OCI-LY1 (cell line): ENCODE results near the gene RHBDL1.

Source experiments
- H2AFZ ChIP-seq: fragments of 200-600 bp; sonication (generic), shearing (Covaris generic); 2 replicates; pipeline ENCODE4 v1.6.0; 2014; ENCODE audit warnings: antibody characterized with exemption, mild to moderate bottlenecking, low read length
- H3F3A ChIP-seq: fragments of 200-600 bp; sonication (generic), shearing (Covaris generic); 2 replicates; pipeline ENCODE4 v1.6.0; 2014; ENCODE audit warnings: mild to moderate bottlenecking, antibody characterized with exemption, low read length, moderate library complexity; ENCODE audit not compliant: insufficient read depth
- H3K27ac ChIP-seq: fragments of 200-600 bp; sonication (generic); 2 replicates; pipeline ENCODE4 v1.5.1; 2014; ENCODE audit warnings: low read length, mixed run types, mild to moderate bottlenecking, low read depth; ENCODE audit not compliant: poor library complexity, severe bottlenecking
- H3K27me3 ChIP-seq: fragments of 200-600 bp; sonication (generic); 2 replicates; pipeline ENCODE4 v1.6.0; 2014; ENCODE audit warnings: antibody characterized with exemption, mild to moderate bottlenecking, low read length, moderate library complexity; ENCODE audit not compliant: insufficient read depth
- H3K36me3 ChIP-seq: fragments of 200-600 bp; sonication (generic); 2 replicates; pipeline ENCODE4 v1.6.1; 2014; ENCODE audit warnings: mild to moderate bottlenecking, antibody characterized with exemption, low read length, moderate library complexity, mixed read lengths; ENCODE audit not compliant: insufficient read depth
- H3K4me1 ChIP-seq: fragments of 200-600 bp; sonication (generic); 2 replicates; pipeline ENCODE4 v1.5.1; 2014; ENCODE audit warnings: mild to moderate bottlenecking, low read length, moderate library complexity; ENCODE audit not compliant: insufficient read depth, severe bottlenecking
- H3K4me2 ChIP-seq: fragments of 200-600 bp; sonication (generic), shearing (Covaris generic); 2 replicates; pipeline ENCODE4 v1.6.1; 2014; ENCODE audit warnings: low read length
- H3K4me3 ChIP-seq: fragments of 200-600 bp; sonication (generic); 2 replicates; pipeline ENCODE4 v1.5.1; 2014; ENCODE audit warnings: low read length, low read depth, mild to moderate bottlenecking, mixed read lengths; ENCODE audit not compliant: poor library complexity, severe bottlenecking
- H3K79me2 ChIP-seq: fragments of 200-600 bp; shearing (Covaris generic); 2 replicates; pipeline ENCODE4 v1.6.1; 2016; ENCODE audit warnings: mixed run types, low read length, mixed read lengths; ENCODE audit not compliant: insufficient read depth
- H3K9ac ChIP-seq: fragments of 200-600 bp; sonication (generic), shearing (Covaris generic); 2 replicates; pipeline ENCODE4 v1.6.1; 2014; ENCODE audit warnings: mild to moderate bottlenecking, low read length, mixed read lengths
- H3K9me2 ChIP-seq: fragments of 200-600 bp; sonication (generic), shearing (Covaris generic); 2 replicates; pipeline ENCODE4 v1.6.1; 2014; ENCODE audit warnings: low read depth, mild to moderate bottlenecking, low read length, mixed read lengths
- H3K9me3 ChIP-seq: fragments of 200-600 bp; shearing (Covaris generic); 2 replicates; pipeline ENCODE4 v1.6.1; 2014; ENCODE audit warnings: low read length, mixed read lengths
- H4K20me1 ChIP-seq: fragments of 200-600 bp; sonication (generic), shearing (Covaris generic); 2 replicates; pipeline ENCODE4 v1.6.0; 2016; ENCODE audit warnings: mild to moderate bottlenecking, low read length; ENCODE audit not compliant: insufficient read depth
- EZH2 ChIP-seq: fragments of 200-600 bp; sonication (generic), shearing (Covaris generic); IDR thresholded peaks from 2 replicates; pipeline ENCODE4 v1.8.0; 2017; ENCODE audit warnings: borderline replicate concordance, mixed run types, mild to moderate bottlenecking, antibody characterized with exemption, low read length, moderate library complexity, mixed read lengths
- TF ChIP-seq, protein P1 (sequence below): fragments of 200-600 bp; sonication (generic), shearing (Covaris generic); IDR thresholded peaks from 2 replicates; pipeline ENCODE4 v1.5.1; 2017; ENCODE audit warnings: mild to moderate bottlenecking, antibody characterized with exemption, low read length, moderate library complexity, mixed read lengths

The RHBDL1 gene

DNA sequence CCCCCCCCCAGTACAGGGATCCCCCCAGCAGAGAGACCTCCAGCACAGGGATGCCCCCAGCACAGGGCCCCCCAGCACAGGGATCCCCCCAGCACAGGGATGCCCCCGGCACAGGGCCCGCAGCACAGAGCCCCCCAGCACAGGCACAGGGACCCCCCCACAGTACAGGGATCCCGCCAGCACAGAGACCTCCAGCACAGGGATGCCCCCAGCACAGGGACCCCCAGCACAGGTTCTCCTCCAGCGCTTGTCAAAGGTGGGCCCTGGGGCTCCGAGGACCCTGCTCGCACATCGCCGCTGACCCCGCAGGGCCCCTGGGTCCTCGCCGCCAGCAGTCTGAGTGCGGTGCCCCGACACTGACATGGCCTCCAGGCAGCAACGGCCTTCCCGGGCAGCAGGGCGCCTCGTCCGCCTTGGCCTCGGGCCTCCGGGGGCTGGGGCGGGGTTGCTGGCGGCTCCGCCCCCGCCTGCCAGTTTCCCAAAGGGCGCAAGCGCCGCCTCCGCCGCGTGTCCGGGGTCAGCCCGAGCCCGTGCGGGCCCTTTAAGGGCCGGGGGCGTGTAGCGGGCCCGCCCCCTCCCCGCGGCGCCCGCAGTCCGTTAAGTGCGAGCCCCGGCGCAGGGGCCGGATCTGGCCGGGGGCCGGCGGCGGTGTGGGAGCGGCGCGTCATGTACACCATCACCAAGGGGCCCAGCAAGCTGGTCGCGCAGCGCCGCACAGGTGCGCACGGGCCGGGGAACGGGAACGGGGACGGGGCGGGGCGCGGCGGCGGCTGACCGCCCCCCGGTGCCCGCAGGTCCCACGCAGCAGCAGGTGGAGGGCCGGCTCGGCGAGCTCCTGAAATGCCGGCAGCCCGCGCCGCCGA, 33.9 kb upstream of the RHBDL1 start, which contains the start of gene MCRIP2:
Gene MCRIP2 (plus strand): TSS at position 503 of the 863 bp plus-strand sequence. CDS start 164 bp downstream, at position 667.
- no peaks in the 10 kb centered on the region for H3K9me3 ChIP-seq
- no peaks in the 10 kb centered on the region for H3F3A ChIP-seq
- peaks cover 5% of the 10 kb centered on the region; the same call in 1 of the 2 replicates for H3K36me3 ChIP-seq
- H3K27me3 ChIP-seq, result no peaks in the 10 kb centered on the region
- peaks cover 46% of the 10 kb centered on the region for H3K4me1 ChIP-seq
- no peaks in the 10 kb centered on the region for H3K79me2 ChIP-seq
- H4K20me1 ChIP-seq, result no peaks in the 10 kb centered on the region
- no peak within 1 kb of the TSS for H2AFZ ChIP-seq
- TF ChIP-seq EZH2, result no peak
- peak within 1 kb of the TSS; percentile 40 for H3K27ac ChIP-seq
- H3K4me3 ChIP-seq, result peak within 1 kb of the TSS; percentile 80
- H3K9ac ChIP-seq, result peak within 1 kb of the TSS; percentile 80
- no peaks in the 10 kb centered on the region for H3K9me2 ChIP-seq
- H3K4me2 ChIP-seq, result peak within 1 kb of the TSS; percentile 82

GRCh38 chr16:642189-643049, 33.1 kb upstream of the RHBDL1 start:
- TF ChIP-seq, protein P1, sequence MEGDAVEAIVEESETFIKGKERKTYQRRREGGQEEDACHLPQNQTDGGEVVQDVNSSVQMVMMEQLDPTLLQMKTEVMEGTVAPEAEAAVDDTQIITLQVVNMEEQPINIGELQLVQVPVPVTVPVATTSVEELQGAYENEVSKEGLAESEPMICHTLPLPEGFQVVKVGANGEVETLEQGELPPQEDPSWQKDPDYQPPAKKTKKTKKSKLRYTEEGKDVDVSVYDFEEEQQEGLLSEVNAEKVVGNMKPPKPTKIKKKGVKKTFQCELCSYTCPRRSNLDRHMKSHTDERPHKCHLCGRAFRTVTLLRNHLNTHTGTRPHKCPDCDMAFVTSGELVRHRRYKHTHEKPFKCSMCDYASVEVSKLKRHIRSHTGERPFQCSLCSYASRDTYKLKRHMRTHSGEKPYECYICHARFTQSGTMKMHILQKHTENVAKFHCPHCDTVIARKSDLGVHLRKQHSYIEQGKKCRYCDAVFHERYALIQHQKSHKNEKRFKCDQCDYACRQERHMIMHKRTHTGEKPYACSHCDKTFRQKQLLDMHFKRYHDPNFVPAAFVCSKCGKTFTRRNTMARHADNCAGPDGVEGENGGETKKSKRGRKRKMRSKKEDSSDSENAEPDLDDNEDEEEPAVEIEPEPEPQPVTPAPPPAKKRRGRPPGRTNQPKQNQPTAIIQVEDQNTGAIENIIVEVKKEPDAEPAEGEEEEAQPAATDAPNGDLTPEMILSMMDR, result no peak
- no peak for TF ChIP-seq EZH2
- no peak overlapping the region for H2AFZ ChIP-seq
- H3K4me1 ChIP-seq, result peaks cover 50% of the 10 kb centered on the region

DNA sequence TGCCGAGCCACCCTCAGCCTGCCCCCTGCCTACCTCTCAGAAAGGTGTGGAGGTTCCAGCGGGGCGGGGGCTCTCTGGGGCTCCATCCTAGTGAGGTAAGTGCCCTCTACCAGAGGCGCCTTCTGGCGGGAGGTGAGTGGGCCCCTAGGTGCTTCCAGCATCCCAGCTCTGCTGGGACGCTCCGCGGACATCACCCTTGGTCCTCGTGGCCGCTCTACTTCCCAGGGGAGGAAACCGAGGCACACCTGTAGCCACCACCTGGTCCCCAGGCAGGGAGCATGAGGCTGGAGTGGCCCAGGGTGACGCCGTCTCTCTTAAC, 32.5 kb upstream of the RHBDL1 start:
- Histone ChIP-seq H3F3A (no peaks in the 10 kb centered on the region), H3K4me1 (peaks cover 52% of the 10 kb centered on the region), H3K9ac (peak overlapping the region; percentile 80), H3K79me2 (no peaks in the 10 kb centered on the region), H3K4me3 (peak overlapping the region; percentile 80), H3K4me2 (peak overlapping the region; percentile 82), H3K9me2 (no peaks in the 10 kb centered on the region), H2AFZ (no peak overlapping the region), H3K27me3 (no peaks in the 10 kb centered on the region), H3K9me3 (no peaks in the 10 kb centered on the region), H3K36me3 (peaks cover 12% of the 10 kb centered on the region; the same call in 1 of the 2 replicates), H3K27ac (peak overlapping the region; percentile 40), H4K20me1 (no peaks in the 10 kb centered on the region)
- TF ChIP-seq, protein P1, result no peak
- no peak for TF ChIP-seq EZH2

More at GRCh38 chr16:642189-643049, 33.1 kb upstream of the RHBDL1 start:
- no peaks in the 10 kb centered on the region for H3K79me2 ChIP-seq
- H4K20me1 ChIP-seq, result no peaks in the 10 kb centered on the region
- H3K9ac ChIP-seq, result peak overlapping the region; percentile 80
- H3F3A ChIP-seq, result no peaks in the 10 kb centered on the region
- no peaks in the 10 kb centered on the region for H3K27me3 ChIP-seq
- H3K27ac ChIP-seq, result peak overlapping the region; percentile 40
- H3K9me3 ChIP-seq, result no peaks in the 10 kb centered on the region
- H3K36me3 ChIP-seq, result peaks cover 10% of the 10 kb centered on the region; the same call in 1 of the 2 replicates
- H3K4me3 ChIP-seq, result peak overlapping the region; percentile 80
- H3K9me2 ChIP-seq, result no peaks in the 10 kb centered on the region
- H3K4me2 ChIP-seq, result peak overlapping the region; percentile 82
